H1 (cell line): Measurements from ENCODE around the gene ZNF24. TPM values are rescaled to one million over a fixed set of nuclear protein-coding genes. Genes with fewer than 3 reads are reported as not detected.

Source experiments
- EP300 ChIP-seq, 2 experiments: IDR thresholded peaks; 1 replicate in 1 of 2; 2 replicates in 1 of 2; pipeline ENCODE4 v1.6.1; 2011 to 2012; ENCODE audit warnings: low read depth in 2 of 2, low read length in 2 of 2, mild to moderate bottlenecking in 2 of 2, borderline replicate concordance in 1 of 2, inconsistent platforms in 1 of 2, moderate library complexity in 1 of 2
- KDM1A ChIP-seq: fragments of 200-600, 300-600 bp; sonication (generic); IDR thresholded peaks from 2 replicates; pipeline ENCODE4 v1.7.1; 2016; ENCODE audit warnings: mild to moderate bottlenecking, low read length, borderline replicate concordance
- polyA plus RNA-seq, 7 experiments: library from polyadenylated mRNA; depleted of rRNA in 3 of 7; stranded (reverse) in 5 of 7; unstranded in 2 of 7; fragments of >200 nt in 5 of 7; fragments of 200-250 nt in 2 of 7; gene quantifications; 1 replicate in 5 of 7; 2 replicates in 1 of 7; 4 replicates in 1 of 7; pipeline versions ENCODE4 v1.2.1 to v1.2.3, GENCODE V29; 2011 to 2013; ENCODE audit warnings: missing spikeins in 2 of 7, mixed read lengths in 2 of 7
- total RNA-seq: library from RNA; stranded (reverse); fragmentation: NEBNext Ultra II Directional; extraction: Animal tissue kit (Norgen Biotek cat#: 25700); gene quantifications from 2 replicates; pipeline ENCODE4 v1.2.1, GENCODE V29; 2021

ZNF24 gene
- total and polyA plus RNA-seq, 2 of the 8 experiments (the other 6 are each of a cell fraction or from before 2014, with no cell fraction given) = 12.5 to 56.9 TPM

DNA sequence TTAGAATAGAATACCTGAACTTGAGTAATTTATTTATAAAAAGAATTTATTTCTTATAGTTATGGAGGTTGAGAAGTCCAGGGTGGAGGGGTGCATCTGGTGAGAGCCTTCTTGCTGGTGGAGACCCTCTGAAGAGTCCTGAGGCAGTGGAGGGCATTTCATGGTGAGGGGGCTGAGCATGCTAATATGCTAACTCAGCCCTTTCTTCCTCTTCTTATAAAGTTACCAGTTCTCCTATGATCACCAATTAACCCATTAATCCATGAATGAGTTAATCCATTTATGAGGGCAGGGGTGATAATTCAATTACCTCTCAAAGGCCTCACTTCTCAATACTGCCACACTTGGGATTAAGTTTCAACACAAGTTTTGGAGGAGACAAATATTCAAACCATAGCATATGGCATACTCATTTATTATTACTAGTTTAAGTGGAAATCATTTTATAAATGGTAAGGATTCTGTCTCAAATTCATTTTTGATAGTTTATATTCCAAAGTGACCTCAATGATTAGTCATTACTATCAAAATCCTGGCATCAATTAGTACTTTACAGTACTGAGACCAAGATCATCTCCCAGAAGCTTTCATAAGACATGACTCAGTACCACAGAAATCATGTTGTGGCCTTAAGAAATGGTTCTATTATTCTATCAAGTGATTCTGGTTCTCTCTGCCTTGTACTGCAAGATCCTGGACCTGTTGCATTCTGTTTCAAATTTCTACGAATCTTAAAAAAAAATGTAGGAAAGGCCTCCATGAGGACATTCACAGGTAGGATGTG lies 27.4 kb upstream of the ZNF24 start (continued):
- TF ChIP-seq EP300 (IDR thresholded peaks at IDR 0.05; ENCODE audit: borderline replicate concordance in 1 of 2, low read depth in 2 of 2, low read length in 2 of 2) (no peak), KDM1A (no peak)
